Measurements from ENCODE around the gene PLVAP.
A peak's percentile ranks its signal among the peaks of the same experiment; 100 is the strongest.

Gene PLVAP

GRCh38 chr19:17322854-17323253 is 54.3 kb downstream of the PLVAP start:
- Mint-ChIP-seq H3K27ac (peak overlapping the region; percentile 18), H3K4me3 (peak overlapping the region; percentile 52)

GRCh38 chr19:17321655-17322489 is 55.3 kb downstream of the PLVAP start:
- H3K4me3 Mint-ChIP-seq = no peak overlapping the region
- no peaks in the 10 kb centered on the region for H3K9me3 Mint-ChIP-seq
- H3K27ac Mint-ChIP-seq = peak overlapping the region; percentile 18
- intact Hi-C loops (cut with micrococcal nuclease) = no loop called here
- peaks cover 8% of the 10 kb centered on the region for H3K27me3 Mint-ChIP-seq
- peaks cover 25% of the 10 kb centered on the region for H3K4me1 Mint-ChIP-seq (ENCODE audit: low read depth)
- peaks cover 85% of the 10 kb centered on the region for H3K36me3 Mint-ChIP-seq (ENCODE audit: low read depth)

More at GRCh38 chr19:17322854-17323253, 54.3 kb downstream of the PLVAP start:
- Mint-ChIP-seq H3K36me3 (ENCODE audit: low read depth) (peaks cover 88% of the 10 kb centered on the region), H3K27me3 (peaks cover 12% of the 10 kb centered on the region), H3K9me3 (no peaks in the 10 kb centered on the region), H3K4me1 (ENCODE audit: low read depth) (peaks cover 18% of the 10 kb centered on the region)
- intact Hi-C loops (cut with micrococcal nuclease) = no loop called here

GRCh38 chr19:17320435-17320834 is 56.7 kb downstream of the PLVAP start:
- no peak overlapping the region for H3K4me3 Mint-ChIP-seq
- intact Hi-C loops (cut with micrococcal nuclease) = no loop called here
- peaks cover 8% of the 10 kb centered on the region for H3K27me3 Mint-ChIP-seq
- no peak overlapping the region for H3K27ac Mint-ChIP-seq
- H3K9me3 Mint-ChIP-seq = no peaks in the 10 kb centered on the region
- peaks cover 85% of the 10 kb centered on the region for H3K36me3 Mint-ChIP-seq (ENCODE audit: low read depth)
- H3K4me1 Mint-ChIP-seq (ENCODE audit: low read depth) = peaks cover 32% of the 10 kb centered on the region

- H3K27ac Mint-ChIP-seq = no peak overlapping the region
- H3K4me1 Mint-ChIP-seq (ENCODE audit: low read depth) = peaks cover 32% of the 10 kb centered on the region
- intact Hi-C loops (cut with micrococcal nuclease) = no loop called here
- peaks cover 8% of the 10 kb centered on the region for H3K27me3 Mint-ChIP-seq
- H3K4me3 Mint-ChIP-seq = no peak overlapping the region
- no peaks in the 10 kb centered on the region for H3K9me3 Mint-ChIP-seq
- peaks cover 82% of the 10 kb centered on the region for H3K36me3 Mint-ChIP-seq (ENCODE audit: low read depth)
Observed at GRCh38 chr19:17319473-17320238, 57.5 kb downstream of the PLVAP start.

- H3K36me3 Mint-ChIP-seq (ENCODE audit: low read depth) = peaks cover 84% of the 10 kb centered on the region
- H3K4me1 Mint-ChIP-seq (ENCODE audit: low read depth) = peaks cover 32% of the 10 kb centered on the region
- H3K9me3 Mint-ChIP-seq = no peaks in the 10 kb centered on the region
- intact Hi-C loops (cut with micrococcal nuclease) = no loop called here
- no peak overlapping the region for H3K27ac Mint-ChIP-seq
- peaks cover 8% of the 10 kb centered on the region for H3K27me3 Mint-ChIP-seq
- no peak overlapping the region for H3K4me3 Mint-ChIP-seq
Observed at GRCh38 chr19:17318966-17319365, 58.2 kb downstream of the PLVAP start.

- intact Hi-C loops (cut with micrococcal nuclease) = no loop called here
- no peak overlapping the region for H3K4me3 Mint-ChIP-seq
Observed at GRCh38 chr19:17314007-17314593, 63.0 kb downstream of the PLVAP start.

GRCh38 chr19:17312189-17313113 is 64.7 kb downstream of the PLVAP start:
- no peak overlapping the region for H3K27ac Mint-ChIP-seq
- H3K9me3 Mint-ChIP-seq = no peaks in the 10 kb centered on the region
- no peak overlapping the region for H3K4me3 Mint-ChIP-seq
- H3K36me3 Mint-ChIP-seq (ENCODE audit: low read depth) = peaks cover 77% of the 10 kb centered on the region
- H3K27me3 Mint-ChIP-seq = no peaks in the 10 kb centered on the region
- intact Hi-C loops (cut with micrococcal nuclease) = no loop called here
- peaks cover 48% of the 10 kb centered on the region for H3K4me1 Mint-ChIP-seq (ENCODE audit: low read depth)

More at GRCh38 chr19:17314007-17314593, 63.0 kb downstream of the PLVAP start:
- Mint-ChIP-seq H3K27ac (no peak overlapping the region), H3K36me3 (ENCODE audit: low read depth) (peaks cover 90% of the 10 kb centered on the region), H3K27me3 (no peaks in the 10 kb centered on the region), H3K4me1 (ENCODE audit: low read depth) (peaks cover 45% of the 10 kb centered on the region), H3K9me3 (no peaks in the 10 kb centered on the region)

- intact Hi-C loops (cut with micrococcal nuclease) = no loop called here
- H3K27me3 Mint-ChIP-seq = no peaks in the 10 kb centered on the region
- H3K36me3 Mint-ChIP-seq (ENCODE audit: low read depth) = peaks cover 75% of the 10 kb centered on the region
- no peak overlapping the region for H3K4me3 Mint-ChIP-seq
- H3K27ac Mint-ChIP-seq = no peak overlapping the region
- no peaks in the 10 kb centered on the region for H3K9me3 Mint-ChIP-seq
- H3K4me1 Mint-ChIP-seq (ENCODE audit: low read depth) = peaks cover 49% of the 10 kb centered on the region
Observed at GRCh38 chr19:17311455-17312188, 65.5 kb downstream of the PLVAP start.

GRCh38 chr19:17309965-17310461 is 67.1 kb downstream of the PLVAP start:
- peak overlapping the region; percentile 99 for H3K4me3 Mint-ChIP-seq
- H3K27ac Mint-ChIP-seq = peak overlapping the region; percentile 89
- peaks cover 50% of the 10 kb centered on the region for H3K4me1 Mint-ChIP-seq (ENCODE audit: low read depth)
- intact Hi-C loops (cut with micrococcal nuclease) = loop anchor here (1.0 kb wide), 1 partner anchor 27 kb away; the partner anchor contains the start of gene GTPBP3
- H3K27me3 Mint-ChIP-seq = no peaks in the 10 kb centered on the region
- no peaks in the 10 kb centered on the region for H3K9me3 Mint-ChIP-seq
- H3K36me3 Mint-ChIP-seq (ENCODE audit: low read depth) = peaks cover 72% of the 10 kb centered on the region

- Mint-ChIP-seq H3K9me3 (no peaks in the 10 kb centered on the region), H3K27ac (peak within 1 kb of the TSS; percentile 89), H3K4me1 (ENCODE audit: low read depth) (peaks cover 57% of the 10 kb centered on the region), H3K36me3 (ENCODE audit: low read depth) (peaks cover 66% of the 10 kb centered on the region), H3K4me3 (peak within 1 kb of the TSS; percentile 99), H3K27me3 (no peaks in the 10 kb centered on the region)
- intact Hi-C loops (cut with micrococcal nuclease) = loop anchor here (1.0 kb wide), 1 partner anchor 28 kb away; the partner anchor contains the start of gene GTPBP3
Observed at GRCh38 chr19:17309198-17309964, 67.8 kb downstream of the PLVAP start, which contains the start of gene DDA1. Gene DDA1, plus strand, starts transcription at chr19:17309563. Its CDS starts 92 bp downstream, at chr19:17309655.

- no peak overlapping the region for H3K4me3 Mint-ChIP-seq
- H3K9me3 Mint-ChIP-seq = no peaks in the 10 kb centered on the region
- H3K36me3 Mint-ChIP-seq (ENCODE audit: low read depth) = peaks cover 51% of the 10 kb centered on the region
- no peak overlapping the region for H3K27ac Mint-ChIP-seq
- H3K4me1 Mint-ChIP-seq (ENCODE audit: low read depth) = peaks cover 65% of the 10 kb centered on the region
- intact Hi-C loops (cut with micrococcal nuclease) = no loop called here
- H3K27me3 Mint-ChIP-seq = no peaks in the 10 kb centered on the region
Observed at GRCh38 chr19:17307876-17308377, 69.2 kb downstream of the PLVAP start.

GRCh38 chr19:17306285-17306714 is 70.8 kb downstream of the PLVAP start:
- Mint-ChIP-seq H3K9me3 (no peaks in the 10 kb centered on the region), H3K36me3 (ENCODE audit: low read depth) (peaks cover 40% of the 10 kb centered on the region), H3K27ac (peak overlapping the region; percentile 92), H3K4me1 (ENCODE audit: low read depth) (peaks cover 65% of the 10 kb centered on the region), H3K27me3 (no peaks in the 10 kb centered on the region), H3K4me3 (peak overlapping the region; percentile 85)
- intact Hi-C loops (cut with micrococcal nuclease) = no loop called here

All from dendritic cell treated with granulocyte-macrophage colony-stimulating factor and Interleukin-4, amounts not matched to agents 40 ng/mL and 50 ng/mL, for 4 days (primary cell).